ENCODE measurements around the gene ADGRV1.

ADGRV1 gene

DNA sequence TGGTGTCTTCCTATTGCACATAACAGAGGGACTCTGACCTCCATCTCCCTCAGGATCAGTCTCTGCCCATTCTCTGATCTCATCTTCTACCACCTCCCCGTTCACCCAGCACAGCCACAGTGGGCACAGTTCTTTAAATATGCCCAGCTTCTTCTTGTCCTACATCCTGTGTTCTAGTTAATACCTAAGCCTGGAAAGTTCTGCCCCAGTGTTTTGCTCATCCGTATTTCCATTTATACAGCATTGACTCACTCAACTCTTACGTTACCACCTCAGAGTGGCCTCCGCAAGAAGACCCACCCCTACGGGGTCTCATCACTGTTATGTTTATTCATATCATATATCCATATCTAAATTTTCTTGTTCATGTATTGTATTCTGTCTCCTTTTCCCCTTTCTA is 315.5 kb downstream of the ADGRV1 start:
- DNase-seq: no peak

DNA sequence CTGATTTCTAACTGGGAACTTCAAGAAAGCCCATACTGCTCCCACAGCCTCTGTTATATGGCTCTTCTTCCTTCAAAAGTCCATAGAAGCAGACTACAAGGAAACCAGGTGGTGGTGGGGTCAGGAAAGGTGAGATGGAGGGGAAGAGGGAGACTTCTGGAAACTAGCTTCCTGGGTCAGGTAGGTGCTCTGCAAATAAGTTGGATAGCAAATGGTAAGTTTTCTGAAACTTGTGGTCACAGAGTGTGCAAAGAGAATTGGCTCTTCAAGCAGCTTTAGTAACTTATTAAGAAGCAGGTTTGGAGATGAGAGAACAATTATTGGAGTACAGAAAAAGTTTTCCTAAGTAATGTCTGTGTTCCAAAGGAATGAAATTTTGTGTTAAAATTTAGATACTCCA is 316.9 kb downstream of the ADGRV1 start:
- DNase-seq: no peak

DNA sequence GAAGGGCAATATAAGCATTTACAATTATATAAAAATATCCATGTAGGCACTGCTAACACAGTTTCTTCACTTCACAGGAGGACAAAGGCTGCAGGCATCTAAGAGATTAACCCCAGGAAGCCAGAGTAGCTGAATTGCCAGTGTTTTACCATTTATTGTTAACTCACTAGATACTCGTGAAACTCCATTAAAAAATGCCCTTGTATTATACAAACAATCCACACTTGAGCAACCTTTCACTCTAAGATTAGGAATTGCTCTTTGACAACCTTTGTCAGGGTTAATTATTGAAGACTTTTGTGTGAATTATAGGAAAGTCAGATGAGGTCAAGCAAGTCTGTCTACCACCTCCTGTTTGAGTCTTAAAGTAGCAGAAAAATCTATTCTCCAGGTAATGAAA is 317.8 kb downstream of the ADGRV1 start:
- no peak for DNase-seq

DNA sequence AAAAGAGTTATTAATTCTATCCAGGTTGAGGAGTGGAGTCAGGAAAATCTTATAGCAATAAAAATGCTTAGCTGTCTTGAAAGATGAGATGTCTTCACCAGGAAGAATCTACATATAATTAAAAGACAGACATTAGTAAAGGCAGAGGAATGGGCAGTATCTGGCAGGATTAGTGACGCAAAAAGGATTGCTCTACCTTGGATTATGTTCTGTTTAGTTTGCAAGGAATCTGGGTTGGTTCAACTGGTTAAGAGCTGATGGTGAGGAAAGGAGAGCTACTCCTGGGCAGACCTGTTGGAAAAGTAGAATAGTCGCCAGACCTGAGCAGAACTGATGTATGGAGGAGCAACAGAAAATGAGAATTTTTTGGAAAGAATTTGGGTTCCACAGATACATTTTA is 318.5 kb downstream of the ADGRV1 start:
- no peak for DNase-seq

DNA sequence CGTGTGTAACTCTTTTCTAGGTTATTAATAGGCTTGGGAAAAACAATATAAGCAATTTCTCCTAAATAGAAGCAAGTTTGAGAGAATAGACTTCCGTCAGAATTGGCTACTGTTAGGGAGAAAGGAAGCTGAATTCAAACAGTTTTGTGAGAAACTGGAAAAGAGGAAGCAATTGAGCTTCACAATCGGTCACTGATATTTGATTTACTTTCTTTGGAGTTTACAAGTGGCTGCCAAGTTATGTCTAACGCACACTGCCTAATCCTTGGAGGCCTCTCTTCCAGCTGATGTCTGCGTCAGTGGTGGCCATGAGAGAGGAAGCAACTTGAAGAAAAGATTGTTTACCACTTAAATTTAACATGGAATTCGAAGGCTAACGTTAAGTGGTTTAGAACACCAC is 319.5 kb downstream of the ADGRV1 start:
- peak; percentile 29 to 36 for DNase-seq

DNA sequence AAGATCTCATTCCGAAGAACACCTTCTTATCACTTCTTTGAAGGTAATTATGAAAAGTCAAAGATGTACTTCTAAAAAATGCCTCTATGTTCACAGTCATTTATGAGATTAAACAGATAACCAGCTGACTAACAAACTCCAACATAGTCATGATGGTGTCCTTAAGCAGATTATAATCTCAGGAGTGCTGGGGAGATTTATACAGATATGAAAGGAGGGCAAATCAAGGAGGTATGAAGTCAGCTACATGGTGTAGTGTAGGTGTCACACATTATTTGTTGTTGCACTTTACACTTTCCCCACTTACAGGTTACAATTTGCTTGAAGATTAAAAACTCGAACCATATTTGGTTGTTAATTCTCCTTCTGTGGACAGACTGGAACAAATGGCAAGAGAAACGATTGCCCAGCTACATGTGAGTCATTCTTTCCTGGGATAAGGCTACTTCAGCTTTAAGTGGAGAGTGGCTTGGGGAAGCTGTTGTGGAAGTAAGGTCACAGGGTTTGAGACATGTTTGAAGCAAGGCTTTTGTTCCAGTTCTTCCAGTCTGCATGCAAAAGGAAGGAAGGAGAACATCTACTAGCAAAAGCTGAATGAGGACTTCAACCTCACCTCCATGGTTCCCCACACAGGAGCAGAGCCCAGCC is 320.1 kb downstream of the ADGRV1 start:
- peak; percentile 67 to 76 for DNase-seq

DNA sequence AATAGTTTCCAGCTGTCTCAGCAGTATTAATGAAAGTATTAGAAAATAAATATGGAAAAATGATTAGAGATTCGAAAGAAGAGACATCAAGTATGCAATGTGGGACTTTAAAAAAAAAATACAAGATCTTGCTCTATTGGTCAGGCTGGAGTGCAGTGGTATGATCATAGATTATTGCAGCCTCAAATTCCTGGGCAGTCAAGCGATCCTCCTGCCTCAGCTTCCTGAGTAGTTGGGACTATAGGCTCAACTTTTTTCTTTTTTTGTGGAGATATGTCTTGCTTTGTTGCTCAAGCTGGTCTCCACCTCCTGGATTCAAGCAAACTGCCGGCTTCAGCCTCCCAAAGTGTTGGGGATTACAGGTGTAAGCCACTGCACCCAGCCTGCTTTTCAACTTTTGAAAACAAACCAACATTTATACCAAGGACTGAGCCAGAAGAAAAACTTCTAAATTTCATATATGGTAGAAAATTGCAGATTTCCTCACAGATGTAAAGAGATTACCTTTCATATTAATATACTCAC is 323.1 kb downstream of the ADGRV1 start:
- DNase-seq: no peak

DNA sequence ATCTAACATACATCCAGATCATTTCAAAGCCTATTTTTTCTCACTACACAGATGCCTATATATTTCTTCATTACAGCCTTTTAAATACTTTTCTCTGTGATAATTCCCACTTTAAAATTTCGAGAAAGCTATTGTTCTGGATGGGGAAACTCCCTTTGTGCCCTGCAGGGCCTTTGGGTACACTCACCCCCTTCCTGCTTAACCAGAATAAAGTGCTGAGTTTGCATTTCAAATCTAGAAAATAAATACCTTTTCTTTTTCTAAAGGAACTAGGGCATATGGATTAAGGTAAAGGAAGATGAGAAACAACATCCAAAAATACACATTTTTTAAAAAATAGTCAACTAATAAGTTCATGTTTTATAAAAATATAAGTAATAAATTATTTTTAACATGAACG is 323.9 kb downstream of the ADGRV1 start:
- DNase-seq: no peak

DNA sequence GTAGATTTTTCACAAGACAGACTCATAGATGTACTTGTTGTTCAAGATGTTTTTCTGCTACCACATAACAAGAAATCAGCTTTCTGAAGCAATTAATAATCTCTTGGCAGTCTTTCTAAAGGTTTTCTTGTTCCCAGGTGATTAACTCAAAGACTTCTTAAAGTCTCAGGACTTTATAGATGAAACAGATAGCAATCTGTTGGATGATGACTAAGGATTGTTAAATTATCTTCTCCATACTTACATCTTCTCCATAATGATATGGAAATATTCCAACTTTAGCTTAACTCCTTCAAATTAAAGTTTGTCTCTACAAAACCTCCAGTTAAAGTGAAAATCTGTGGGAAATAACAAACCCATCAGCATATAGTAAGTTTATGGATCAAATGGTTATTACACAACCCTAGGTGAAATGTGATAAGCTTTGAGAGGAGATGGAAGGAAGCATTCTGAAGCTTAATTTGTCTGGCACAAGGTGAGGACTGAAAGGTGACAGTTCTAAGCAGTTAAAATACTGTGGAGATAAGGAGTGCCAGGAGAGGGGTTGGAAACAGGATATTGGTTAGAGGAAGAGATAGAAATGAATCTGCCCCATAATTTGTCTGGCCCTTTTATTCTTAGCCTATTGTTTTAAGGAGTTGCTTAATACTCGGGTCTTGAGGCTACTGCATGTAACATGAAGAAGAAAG is 326.7 kb downstream of the ADGRV1 start:
- DNase-seq: no peak

DNA sequence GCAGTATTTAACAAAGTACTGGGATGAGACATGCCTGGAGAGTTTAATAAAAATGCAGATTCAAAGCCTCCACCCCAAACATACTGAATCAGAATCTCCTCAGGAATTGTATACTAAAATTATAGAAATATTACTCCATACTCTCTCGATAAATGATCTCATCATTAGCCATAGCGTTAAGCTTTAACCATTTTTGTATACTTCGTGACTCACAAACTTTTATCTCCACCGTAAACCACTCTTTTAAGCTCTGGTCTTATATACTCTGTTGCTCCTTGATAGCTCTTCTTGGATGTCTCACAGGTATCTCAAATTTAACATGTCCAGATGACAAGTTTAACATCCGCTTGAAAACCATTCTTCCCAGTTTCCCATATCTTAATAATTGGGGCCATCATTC is 327.8 kb downstream of the ADGRV1 start:
- no peak for DNase-seq

DNA sequence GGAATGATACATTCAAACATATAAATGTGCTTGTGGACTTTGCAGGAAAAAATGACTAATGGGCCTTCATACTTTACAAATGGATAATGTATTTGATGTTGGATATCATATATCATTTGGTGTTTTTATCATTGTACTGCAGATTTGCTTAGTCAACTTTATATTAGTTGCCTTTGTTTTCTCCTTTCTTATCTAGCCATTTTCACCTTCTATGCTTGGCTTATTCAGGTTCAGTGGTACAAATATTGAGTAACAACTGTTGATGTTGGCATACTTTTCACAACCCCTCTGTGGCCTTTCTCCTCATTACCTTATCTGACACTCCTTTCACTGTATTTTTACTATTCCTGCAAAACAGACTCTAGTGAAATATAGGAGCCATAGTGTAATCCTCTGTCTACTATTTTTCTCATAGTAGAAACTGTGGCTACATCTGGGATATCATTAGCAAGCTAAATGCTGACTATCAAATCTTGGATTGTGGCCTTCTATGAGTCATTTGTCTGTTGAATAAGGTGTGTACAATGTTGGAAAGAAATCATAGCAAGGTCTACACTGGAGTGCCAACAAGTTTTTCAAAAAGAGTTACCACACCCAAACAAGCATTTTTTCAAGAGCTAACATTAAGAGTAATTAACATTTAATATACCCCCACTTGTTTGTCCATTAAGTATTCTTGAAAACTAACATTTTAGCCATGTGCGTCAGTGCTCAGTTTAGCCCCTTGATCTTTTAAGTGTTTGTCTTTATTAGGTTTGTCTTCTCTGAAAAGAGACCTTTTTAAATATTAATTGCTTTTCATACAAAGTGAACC is 330.1 kb downstream of the ADGRV1 start:
- DNase-seq: no peak

DNA sequence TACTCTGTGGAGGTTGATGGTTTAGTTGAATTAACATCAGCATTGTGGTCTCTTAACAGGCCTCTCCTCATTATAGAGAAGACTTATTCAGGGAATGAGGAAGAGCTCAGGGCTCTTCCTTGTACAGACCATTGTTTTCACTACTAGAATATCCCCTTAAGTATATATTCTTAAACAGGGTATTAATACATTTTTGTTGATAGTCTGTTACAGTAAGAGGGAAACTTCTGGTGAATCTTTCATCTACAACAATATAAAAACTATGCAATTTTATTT is 330.7 kb downstream of the ADGRV1 start:
- DNase-seq: no peak

DNA sequence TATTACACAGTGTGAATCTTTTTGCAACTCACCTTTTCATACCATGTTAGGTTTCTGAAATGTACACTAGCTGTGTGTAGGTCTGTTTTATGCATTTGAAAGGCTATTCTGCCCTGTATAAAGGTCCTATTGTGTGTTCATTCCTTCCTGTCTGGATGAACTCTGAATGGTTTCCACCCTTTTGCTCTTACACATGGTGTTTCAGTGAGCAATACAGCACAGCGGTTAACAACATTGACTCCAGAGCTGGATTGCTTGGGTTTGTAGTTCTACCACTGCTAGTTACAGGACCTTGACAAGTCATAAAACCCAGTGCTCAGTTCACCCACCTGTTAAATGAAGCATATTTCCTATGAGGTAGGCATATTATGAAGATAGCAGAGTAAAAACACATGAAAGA is 331.6 kb downstream of the ADGRV1 start:
- no peak for DNase-seq

DNA sequence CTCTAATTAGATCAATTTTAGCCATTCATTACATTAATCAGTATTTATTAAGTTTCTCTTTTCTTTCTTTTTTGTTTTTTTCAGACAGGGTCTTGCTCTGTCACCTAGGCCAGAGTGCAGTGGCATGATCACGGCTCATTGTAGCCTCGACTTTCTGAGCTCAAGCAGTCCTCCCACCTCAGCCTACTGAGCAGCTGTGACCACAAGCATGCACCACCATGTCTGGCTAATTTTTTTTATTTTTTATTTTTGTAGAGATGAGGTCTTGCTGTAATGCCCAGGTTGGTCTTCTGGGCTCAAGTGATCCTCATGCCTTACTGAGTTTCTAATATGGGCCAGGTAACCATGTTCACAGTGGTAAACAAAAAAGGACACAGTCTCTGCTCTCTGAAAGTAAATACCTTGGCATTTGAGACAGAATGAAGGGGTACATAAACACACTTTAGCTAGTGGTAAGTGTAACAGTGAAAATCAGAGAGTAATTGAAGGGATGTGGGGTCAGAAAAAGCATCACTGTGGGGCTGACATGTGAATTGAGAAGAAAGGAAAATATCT is 336.3 kb downstream of the ADGRV1 start:
- no peak for DNase-seq

DNA sequence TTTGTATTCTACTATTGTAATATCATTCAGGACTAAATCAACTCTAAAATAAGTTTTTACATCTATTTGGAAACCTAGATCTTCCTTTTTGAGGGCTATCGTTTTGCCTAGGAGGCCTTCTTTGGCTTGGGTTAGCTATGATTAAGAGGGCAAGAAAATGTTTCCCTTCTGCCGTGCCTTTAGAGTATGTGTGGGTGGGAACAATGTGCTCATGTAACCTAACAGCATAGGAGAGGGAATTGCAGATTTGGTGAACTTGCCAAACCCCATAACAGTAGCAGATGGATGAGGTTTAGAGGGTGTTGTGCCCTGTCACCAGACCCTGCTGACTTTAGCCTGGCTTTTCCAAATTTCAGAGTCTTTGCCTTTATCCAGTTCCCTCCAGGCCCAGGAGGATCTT is 339.0 kb downstream of the ADGRV1 start:
- no peak for DNase-seq

DNA sequence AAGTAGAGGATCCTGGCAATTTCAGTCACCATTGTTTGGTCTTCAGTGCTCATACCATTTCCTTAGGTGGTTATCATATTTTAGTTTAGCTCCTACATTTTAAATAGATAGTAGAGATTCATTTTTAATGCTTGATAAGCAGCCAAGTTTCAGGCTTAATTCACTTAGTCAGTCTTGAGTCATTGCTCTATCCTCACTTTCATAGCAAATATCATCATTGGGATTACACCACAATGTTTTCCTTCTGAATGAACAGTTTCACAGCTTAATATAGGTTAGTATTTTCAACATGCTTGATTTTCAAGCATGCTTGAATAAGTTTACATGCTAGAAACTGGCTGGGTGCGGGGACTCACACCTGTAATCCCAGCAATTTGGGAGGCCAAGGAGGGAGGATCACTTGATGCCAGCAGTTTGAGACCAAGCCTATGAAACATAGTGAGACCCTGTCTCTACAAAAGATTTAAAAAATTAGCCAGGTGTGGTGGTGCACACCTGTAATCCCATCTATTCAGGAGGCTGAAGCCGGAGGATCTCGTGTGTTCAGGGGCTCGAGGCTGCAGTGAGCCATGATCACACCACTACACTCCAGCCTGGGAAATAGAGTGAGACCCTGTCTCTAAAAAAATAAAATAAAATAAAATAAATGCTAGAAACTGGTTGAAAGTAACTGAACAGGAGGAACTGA is 339.9 kb downstream of the ADGRV1 start:
- no peak for DNase-seq

DNA sequence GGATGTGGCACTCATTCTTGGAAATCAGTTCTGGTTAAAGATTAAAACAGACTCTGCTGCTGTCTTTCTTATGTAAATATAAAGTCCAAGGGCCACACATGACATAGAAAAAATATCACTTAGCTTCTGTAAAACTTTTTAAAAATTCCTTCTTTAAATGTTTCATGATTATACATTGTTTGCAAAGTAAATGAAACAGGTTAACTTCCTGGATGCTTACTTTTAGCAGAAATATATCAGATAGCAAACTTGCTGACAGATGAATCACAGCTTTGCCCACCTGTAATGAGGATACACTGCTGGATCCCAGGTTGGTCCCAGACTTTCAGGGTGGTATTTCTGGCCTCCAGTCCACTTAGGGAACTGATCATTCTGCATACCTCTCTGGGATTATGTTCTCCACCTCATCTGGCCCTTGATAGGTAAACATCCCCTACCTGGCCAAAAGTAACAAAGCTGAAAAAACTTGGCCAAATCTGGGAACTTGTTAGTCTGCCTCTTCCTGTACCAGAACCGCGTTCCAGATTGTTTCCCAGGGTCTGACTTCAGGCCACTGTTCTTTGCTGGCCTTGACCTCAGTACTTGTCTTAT is 340.5 kb downstream of the ADGRV1 start:
- no peak for DNase-seq

DNA sequence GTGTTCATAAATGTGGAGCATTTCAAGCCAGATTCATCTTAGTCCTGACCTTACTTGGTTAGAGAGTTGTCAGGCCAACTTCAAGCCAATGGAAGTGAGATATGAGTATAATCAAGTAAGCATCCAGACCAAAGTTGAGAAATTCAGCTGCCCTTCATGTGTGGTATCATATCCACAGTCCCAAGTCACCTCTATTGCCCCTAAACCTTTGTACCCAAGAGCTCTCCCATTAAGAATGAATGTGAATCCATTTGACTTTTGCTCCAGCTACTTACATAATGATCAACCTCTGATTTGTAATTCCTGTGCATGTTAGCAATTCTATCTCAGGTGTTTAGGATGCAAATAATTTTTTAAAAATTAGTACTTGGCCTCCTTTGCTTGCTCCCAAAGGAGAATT is 342.7 kb downstream of the ADGRV1 start:
- DNase-seq: no peak

DNA sequence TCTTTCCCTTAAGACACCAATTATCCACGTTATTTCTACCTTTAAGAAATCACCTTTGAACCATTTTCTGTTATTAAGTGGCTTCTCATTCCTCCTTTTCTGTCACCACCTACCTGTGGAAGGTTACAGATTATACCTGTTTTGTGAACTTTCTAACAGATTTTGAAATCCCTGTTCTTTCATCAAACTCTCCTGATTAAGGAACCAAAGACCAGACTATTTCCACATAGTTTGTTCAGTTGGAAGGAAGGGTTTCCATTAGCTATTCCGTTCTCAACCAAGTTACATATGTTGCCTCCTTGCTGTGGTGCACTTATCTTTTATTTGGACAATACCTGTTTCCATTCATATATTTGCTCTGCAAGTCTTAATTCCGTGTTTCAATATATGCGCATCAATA is 343.6 kb downstream of the ADGRV1 start:
- DNase-seq: no peak

DNA sequence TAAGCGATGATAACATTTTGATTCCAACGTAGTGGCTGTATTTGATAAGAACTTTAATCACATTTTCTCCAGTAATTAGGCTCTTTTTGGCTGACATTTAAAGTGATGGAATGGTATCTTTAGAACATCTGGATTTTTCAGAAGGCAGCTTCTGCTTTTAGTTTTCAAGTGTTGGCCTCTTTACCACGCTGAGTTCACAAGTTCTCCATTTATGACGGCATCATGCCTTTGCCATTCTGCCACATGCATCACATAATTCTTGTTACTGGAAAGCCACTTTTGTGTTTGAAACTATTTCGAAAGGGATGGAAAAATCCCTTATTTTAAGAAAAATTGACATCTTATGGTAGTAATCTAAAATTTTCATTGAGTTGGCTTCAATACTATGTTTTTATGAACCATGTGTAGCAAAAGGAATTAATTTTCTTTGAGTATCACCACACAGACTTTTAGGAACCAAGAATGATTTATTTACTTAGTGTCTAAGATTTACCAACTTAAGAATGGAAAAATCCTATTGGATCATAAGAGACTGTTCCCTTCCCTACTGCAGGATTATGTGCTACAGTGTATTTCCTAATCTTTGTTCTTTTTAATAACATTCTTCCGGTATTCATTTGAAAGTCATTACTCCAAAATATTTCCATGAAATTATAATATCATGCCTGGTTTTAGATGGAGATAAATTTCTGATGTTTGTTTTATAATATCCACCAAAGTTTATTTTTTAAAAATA is 344.2 kb downstream of the ADGRV1 start:
- peak; percentile 6 to 16 for DNase-seq

DNA sequence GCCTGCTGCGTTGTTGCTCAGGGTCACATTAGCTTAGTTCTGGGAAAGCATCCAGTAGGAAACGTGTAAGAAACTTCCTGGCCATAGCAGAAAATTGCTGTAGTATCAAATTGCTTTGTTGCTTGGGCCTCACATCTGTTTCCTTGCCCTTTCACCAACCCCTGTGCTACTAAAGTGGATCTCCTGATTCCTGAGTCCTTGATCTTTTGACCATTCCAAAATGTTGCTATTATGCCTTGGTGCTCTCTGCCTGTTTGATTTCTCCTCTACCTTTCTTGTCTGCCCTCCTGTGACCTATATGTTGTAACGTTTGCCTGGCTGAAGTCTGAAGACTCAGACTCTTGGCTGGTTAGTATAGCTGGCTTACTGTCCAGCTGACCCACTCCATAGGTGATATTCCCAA is 350.5 kb downstream of the ADGRV1 start:
- DNase-seq: no peak

DNA sequence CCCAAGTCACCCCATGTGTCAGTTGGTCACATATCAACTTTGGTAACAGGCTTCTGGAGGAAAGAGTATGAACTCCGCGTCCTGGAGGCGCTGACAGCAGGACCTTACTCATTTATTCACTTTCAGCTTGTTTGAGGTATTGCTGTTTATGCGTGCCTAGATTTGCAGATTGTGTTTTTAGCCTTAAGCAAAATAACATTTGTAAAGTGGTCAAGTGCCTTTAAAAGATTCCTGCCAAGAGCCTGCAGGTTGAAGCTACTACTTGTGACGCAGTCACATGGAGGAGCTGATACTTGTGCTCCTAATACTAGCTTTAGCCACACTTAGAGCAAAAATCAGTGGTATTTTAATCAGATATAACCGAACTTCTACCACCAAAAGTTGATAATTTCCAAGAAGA is 351.3 kb downstream of the ADGRV1 start:
- DNase-seq: no peak
